Neural progenitor cell (in vitro differentiated cells): Measurements from ENCODE around the gene PRM2.

Source experiments
- EZH2 ChIP-seq: fragments of 200-600 bp; sonication (generic); IDR thresholded peaks from 2 replicates; pipeline ENCODE4 v1.6.1; 2017; ENCODE audit warnings: antibody characterized with exemption, mild to moderate bottlenecking, moderate library complexity
- EZH2phosphoT487 ChIP-seq: fragments of 200-600 bp; sonication (generic); IDR thresholded peaks from 2 replicates; pipeline ENCODE4 v1.6.1; 2017; ENCODE audit warnings: antibody characterized with exemption
- TF ChIP-seq, protein P1 (sequence below): fragments of 200-600 bp; sonication (generic); IDR thresholded peaks from 2 replicates; pipeline ENCODE4 v1.5.1; 2017; ENCODE audit warnings: antibody characterized with exemption, mild to moderate bottlenecking

DNA sequence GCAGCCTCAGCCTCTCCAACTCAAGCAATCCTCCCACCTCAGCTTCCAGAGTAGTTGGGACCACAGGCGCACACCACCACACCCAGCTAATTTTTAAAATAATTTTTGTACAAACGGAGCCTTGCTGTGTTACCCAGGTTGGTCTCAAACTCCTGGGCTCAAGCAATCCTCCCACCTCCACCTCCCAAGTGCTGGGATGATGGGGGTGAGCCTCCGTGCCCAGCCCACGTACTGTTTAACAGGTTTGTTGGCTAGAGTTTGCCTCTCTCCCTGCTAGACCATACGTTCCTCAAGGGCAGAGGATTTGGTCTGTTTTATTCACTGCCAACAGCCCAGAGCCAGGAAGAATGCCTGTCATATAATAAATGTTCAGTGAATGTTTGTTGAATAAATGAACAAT, 46.8 kb downstream of the PRM2 start:
- TF ChIP-seq, protein P1, sequence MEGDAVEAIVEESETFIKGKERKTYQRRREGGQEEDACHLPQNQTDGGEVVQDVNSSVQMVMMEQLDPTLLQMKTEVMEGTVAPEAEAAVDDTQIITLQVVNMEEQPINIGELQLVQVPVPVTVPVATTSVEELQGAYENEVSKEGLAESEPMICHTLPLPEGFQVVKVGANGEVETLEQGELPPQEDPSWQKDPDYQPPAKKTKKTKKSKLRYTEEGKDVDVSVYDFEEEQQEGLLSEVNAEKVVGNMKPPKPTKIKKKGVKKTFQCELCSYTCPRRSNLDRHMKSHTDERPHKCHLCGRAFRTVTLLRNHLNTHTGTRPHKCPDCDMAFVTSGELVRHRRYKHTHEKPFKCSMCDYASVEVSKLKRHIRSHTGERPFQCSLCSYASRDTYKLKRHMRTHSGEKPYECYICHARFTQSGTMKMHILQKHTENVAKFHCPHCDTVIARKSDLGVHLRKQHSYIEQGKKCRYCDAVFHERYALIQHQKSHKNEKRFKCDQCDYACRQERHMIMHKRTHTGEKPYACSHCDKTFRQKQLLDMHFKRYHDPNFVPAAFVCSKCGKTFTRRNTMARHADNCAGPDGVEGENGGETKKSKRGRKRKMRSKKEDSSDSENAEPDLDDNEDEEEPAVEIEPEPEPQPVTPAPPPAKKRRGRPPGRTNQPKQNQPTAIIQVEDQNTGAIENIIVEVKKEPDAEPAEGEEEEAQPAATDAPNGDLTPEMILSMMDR, result no peak
- no peak for TF ChIP-seq EZH2phosphoT487
- TF ChIP-seq EZH2, result no peak
